HG03521 (cell line): ENCODE data around the gene CAMTA1.

ENCODE experiments used
- ATAC-seq: cut with Tn5 transposase; IDR thresholded peaks from one replicate; pipeline ENCODE4 v1.9.1; 2021; ENCODE audit warnings: mild to moderate bottlenecking, moderate library complexity; ENCODE audit not compliant: unreplicated experiment

The CAMTA1 gene

GRCh38 chr1:6953907-6954364 is 168.7 kb downstream of the CAMTA1 start:
- ATAC-seq = no peak

DNA sequence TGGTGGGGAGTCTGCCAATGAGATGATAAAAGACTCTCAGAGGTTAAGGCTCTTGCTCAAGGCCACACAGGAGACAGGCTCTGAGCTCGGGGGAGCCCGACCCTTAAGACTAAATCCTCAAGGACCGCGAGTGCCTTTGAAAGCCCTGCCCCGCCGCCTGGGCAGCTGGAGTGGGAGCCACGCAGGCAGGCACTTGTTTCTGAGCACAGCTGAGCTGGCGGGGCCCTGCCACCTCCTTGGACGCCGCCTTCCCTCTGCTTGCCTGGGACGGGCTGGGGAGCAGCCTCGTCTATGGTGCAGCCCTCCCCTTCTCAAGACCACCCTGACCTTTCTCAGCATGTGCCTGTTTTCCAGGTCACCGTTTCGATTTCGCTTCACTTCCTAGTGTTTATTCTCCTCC is 169.3 kb downstream of the CAMTA1 start:
- ATAC-seq = no peak

- ATAC-seq = no peak
These were observed 170.3 kb downstream of the CAMTA1 start for GRCh38 chr1:6955357-6956094.

DNA sequence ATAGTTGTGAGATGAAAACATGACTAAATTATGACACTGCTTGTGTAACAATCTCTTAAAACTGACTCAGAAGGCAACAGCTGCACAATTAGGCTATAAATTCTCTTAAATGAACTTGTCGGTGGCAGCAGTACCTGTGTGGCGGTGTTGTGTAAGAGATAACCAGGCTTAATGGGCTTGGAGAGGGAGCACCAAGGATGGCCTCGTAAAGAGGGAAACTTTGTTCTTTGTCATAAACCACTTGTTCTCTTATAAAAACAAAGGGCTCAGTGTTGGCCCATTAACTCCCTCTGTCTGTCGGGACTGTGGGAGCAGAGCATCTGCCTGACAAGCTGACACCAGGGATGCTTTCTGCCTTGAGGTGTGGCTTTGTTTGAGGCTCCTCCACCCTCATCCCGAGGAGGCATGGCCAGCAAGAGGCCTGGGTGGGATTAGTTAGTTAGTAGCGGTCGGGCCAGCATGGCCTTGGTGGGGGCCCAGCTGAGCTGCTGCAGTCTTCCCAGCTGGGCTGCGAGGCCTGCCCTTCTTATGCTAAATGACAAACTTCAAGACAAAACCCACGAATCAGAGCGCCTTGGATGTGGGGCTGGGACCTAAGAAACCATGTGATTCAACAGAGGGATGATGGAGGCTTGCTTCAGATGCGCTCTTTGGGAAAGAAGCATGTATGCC is 171.4 kb downstream of the CAMTA1 start:
- no peak for ATAC-seq

DNA sequence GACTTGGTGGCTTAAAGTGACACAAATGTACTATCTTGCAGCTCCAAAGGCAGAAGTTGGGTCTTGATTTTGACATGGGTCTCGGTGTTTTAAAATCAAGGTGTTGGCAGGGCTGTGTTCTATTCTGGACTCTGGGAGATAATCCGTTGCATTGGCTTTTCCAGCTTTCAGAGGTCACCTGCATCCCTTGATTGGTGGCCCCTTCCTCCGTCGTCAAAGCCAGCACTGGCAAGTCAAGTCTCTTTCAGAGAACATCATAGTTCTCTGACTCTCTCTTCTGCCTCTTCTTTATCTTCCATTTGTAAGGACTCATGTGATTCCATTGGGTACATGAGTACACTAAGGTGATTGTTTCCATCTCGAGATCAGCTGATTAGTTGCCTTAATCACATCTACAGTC is 172.1 kb downstream of the CAMTA1 start:
- no peak for ATAC-seq

DNA sequence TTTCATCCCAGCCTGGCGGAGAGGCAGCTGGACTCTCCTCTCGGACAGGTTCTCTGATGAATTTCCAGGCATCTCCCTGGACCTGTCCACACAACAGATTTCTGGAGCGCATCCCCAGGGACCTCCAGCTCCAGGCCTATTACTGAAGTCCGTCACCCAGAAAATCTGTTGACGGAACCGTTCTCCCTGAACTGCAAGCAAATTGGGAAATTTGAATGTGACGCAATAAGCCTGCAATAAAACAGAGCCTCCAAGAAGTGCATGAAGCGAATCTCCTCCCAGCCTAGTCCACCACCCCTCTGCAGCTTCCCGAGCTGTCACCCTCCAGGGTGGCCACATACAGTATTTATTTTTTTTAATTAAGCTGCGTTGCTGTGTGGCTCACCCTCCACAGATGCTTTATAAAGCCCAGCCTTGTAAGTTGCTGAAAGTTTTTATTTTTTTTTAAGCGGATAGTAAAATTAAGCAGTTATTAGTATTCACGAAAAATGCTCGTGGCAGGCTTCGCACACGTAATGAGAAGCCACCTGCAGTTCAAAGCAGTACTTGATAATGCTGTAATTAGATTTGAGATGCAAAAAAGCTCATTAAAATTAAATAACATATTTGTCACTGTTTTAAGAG is 173.3 kb downstream of the CAMTA1 start:
- ATAC-seq = no peak

- ATAC-seq = no peak
These were observed 174.2 kb downstream of the CAMTA1 start for GRCh38 chr1:6959491-6959890.

DNA sequence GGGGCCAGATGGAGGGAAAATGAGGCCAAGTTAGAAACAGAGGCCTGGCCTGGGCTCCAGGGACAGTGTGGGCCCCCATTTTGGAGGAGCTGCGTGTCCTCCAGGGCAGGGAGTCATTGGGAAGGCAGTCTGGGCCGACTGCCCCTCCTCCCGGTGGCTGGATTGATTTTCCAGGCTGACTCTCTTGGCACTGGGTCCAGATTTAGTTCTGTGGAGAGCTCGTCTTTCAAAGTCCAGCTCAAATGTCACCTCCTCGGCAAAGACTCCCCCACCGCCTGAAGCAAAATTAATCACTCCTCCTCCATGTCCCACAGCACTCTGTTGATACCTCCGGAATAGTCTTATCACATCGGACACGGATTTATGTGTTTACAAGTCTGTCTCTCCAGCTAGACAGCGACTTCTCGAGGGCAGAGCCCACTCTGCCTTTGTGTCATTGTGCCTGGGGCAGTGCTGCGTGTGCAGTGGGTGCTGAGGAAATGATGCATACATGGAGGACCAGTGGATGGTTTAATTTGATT is 175.1 kb downstream of the CAMTA1 start:
- no peak for ATAC-seq

GRCh38 chr1:6960860-6961259 is 175.6 kb downstream of the CAMTA1 start:
- no peak for ATAC-seq

DNA sequence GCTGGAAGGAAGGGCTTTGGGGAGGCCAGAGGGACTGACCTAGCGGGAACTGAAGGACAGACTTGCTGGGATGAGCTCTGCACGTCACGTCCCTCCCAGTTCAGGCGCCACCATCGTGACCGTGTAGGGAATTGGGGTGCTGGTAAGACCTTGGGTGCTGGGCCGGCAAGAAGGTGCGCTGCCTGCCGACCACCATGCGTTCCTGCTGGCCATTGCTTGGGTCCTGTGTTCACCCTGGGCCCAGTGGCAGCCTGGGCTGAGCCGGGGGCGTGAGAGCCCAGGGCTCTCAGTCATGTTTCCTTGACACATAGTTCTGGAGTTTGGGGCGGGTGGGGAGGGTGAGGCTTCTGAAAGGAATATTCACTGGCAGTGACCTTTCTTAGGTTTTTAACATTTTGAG is 176.0 kb downstream of the CAMTA1 start:
- ATAC-seq = no peak

- ATAC-seq = no peak
These were observed 176.7 kb downstream of the CAMTA1 start for GRCh38 chr1:6961905-6962477.

DNA sequence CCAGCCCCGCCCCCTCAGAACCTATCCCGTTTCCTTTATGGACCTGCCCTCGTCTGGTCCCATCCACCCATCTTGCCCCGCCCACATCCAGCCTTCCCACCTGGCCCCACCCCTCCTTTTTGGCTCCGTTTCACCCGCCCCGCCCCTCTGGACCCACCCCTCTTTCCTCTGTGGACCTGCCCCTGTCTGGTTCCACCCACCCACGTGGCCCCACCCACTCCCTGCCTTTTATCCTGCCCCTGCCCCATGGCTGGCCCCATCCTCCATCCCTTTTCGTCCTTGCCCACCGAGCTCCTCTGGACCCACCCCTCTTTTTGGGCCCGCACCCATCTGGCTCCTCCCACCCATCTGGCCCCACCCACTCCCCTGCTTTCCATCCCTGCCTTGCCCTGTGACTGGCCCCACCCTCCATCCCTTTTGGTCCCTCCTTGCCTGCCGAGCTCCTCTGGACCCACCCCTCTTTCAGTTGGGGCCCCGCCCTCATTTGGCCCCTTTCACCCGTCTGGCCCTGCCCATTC is 177.3 kb downstream of the CAMTA1 start:
- ATAC-seq = no peak

DNA sequence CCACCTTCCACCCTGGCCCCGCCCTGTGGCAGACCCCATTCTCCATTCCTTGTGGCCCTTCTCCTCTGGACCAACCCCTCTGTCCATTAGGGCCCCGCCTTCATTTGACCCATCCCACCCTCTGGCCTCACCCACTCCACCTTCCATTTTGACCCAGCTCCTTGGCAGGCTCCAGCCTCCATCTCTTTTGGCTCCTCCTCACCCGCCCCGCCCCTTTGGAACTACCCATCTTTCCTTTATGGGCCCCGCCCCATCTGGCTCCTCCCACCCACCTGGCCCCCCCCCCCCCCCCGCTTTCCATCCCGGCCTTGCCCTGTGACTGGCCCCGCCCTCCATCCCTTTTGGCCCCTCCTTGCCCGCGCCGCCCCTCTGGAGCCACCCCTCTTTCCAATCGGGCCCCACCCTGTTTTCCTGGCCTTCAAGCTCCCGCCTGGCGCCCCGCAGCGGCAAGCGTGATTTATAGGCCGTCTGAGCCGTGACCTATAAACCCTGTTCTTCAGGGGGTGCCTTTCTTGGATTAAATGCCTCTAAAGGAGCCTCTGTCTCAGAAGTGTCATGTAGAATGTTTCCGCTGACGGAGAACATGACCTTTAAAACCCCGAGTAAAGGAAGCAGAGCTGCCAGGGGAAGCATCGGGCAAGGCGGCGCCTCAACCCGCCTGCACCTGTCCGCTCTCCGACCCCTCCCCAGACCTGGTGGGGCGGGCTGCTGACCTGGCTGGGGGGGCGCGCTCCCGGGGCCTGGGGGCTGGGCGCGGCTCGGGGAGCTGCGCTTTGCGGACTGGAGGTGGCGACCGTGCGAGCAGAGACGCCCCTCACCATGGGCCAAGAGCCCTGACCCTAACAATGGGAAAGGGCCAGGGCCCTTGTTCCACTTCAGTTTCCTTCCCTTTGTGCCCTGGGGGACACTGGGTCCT is 178.0 kb downstream of the CAMTA1 start:
- ATAC-seq = no peak

DNA sequence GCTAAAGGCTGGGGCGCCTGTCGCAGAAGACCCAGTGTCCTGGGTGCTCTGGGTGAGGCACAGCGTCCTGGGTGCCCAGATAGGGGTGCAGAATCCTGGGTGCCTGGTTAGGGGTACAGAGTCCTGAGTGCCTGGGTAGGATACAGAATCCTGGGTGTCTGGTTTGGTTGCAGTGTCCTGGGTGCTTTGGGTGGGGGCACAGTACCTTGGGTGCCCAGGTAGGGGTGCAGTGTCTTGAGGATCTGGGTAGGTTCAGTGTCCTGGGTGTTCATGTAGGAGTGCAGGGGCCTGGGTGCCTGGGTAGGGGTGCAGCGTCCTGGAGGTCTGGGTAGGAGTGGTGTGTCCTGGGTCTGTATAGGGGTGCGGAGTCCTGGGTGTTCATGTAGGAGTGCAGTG is 178.7 kb downstream of the CAMTA1 start:
- ATAC-seq = no peak

GRCh38 chr1:6965083-6965934 is 180.1 kb downstream of the CAMTA1 start:
- ATAC-seq = no peak

GRCh38 chr1:6965935-6966241 is 180.6 kb downstream of the CAMTA1 start:
- no peak for ATAC-seq

- ATAC-seq = no peak
These were observed 181.1 kb downstream of the CAMTA1 start for GRCh38 chr1:6966326-6966725.

DNA sequence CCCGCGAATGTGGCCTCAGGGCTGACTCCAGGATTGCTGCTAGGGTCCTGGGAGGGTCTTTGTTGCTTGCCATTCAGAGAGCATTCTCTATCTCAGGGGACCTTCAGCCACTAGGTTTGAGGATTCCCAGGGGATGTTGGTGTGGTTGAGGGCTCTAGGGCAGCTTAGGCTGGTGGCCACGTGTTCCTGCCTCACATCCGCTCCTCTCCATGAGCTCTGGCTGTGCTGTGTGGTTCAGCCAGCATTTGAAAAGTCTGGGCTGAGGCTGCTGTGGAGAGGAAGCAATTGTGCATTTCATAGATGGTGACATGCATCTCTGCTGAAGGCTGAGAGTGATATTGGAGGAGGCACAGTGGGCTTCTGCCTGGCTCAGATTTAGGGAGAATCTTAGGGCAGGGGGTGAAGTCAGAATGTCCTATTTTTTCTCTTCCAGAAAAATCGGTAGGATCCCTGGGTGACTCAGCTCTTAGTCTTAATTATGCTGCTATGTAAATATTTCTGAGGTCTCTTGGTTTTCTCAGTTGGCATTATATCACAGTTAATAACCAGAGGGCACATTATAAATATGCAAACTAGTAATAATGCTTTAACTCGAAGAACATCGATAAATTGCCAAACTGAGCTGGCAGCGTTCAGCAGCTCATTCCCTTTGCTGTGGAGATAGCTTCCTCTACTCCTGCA is 182.3 kb downstream of the CAMTA1 start:
- ATAC-seq = no peak

DNA sequence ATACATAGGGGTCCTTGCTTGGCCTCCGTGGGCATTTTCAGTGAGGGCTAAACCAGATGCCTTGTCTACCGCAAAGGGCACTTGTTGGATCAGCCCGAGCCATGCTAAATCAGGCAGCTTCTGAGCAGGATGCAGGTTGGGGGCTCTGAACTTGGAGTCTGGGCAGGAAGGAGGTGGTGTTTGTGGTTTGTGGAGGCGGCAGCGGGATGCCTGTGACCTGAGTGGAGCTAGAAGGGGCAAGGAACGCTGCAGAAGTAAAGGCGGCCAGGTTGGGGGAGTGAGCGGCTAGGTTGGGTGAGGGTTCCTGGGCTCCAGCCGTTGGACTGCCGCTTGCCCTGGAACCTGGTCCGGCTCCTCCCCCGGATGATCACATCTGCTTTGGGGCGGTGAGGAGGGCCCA is 183.9 kb downstream of the CAMTA1 start:
- no peak for ATAC-seq
